Measurements from ENCODE around the gene LRP2. TPM values are rescaled to one million over a fixed set of nuclear protein-coding genes. Genes with fewer than 3 reads are reported as not detected.
"Not testable (repeated sequence)": the region's sequence is repeated elsewhere in the genome, so short reads cannot be mapped to it uniquely, and the experiment has no call there.

LRP2 gene
- total RNA-seq, 1 experiment from 2014 or later = not detected

DNA sequence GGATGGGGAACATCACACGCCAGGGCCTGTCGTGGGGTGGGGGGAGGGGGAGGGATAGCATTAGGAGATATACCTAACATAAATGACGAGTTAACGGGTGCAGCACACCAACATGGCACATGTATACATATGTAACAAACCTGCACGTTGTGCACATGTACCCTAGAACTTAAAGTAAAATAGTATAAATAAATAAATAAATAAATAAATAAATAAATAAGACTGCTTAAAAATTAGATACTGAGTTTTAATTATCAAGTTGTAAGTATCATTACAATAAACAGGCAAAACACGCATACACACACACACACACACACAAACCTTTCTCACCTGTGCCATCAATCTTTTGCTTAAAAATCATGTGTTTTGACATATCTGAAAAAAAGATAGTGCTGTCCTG lies 91.8 kb downstream of the LRP2 start:
- DNase-seq (ENCODE audit: low read depth); in situ Hi-C loops (cut with HindIII; ENCODE audit: low pct_unique_long_range_greater_than_20kb, low sequenced_read_pairs): not testable (repeated sequence)

DNA sequence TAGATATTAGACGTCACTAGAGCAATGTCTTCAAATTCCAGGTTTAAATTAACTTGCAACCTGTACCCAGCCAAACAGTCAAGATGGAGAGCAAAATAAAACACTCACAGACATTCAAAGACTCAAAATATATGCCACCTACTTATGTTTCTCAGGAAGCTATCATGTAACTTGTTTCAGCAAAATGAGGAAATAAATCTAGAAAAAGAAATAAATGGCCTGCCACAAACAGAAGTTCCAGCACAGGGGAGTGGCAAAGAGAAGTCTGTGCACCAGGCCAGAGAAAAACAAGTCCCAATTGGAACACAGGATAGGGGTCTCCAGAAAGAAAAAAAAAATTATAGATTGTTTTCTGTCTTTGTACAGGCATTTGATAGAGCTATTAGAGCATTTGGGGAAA lies 96.7 kb downstream of the LRP2 start:
- no peak for DNase-seq (ENCODE audit: low read depth)
- in situ Hi-C loops (cut with HindIII; ENCODE audit: low pct_unique_long_range_greater_than_20kb, low sequenced_read_pairs) = no loop called here

GRCh38 chr2:169260846-169261642 lies 101.3 kb downstream of the LRP2 start:
- no peak for DNase-seq (ENCODE audit: low read depth)
- in situ Hi-C loops (cut with HindIII; ENCODE audit: low pct_unique_long_range_greater_than_20kb, low sequenced_read_pairs) = no loop called here

DNA sequence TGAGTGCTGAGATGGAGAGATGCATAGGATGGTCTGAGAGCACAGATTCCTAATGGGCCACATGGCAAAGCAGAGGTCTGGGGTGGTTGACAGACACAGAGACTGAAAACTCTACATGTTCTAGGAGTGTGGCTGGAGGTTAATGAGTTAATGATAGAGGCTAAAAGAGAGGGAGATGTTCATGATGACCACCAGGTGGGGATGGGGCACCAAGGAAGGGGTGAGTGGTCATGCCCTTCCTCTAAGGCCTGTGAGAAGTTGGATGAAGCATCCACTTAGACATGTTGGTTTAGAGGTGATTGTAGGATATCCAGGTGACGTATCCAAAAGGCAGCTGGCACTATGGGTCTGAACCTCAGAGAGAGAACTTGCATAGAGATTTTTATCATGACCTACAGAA lies 102.1 kb downstream of the LRP2 start:
- in situ Hi-C loops (cut with HindIII; ENCODE audit: low pct_unique_long_range_greater_than_20kb, low sequenced_read_pairs) = no loop called here
- no peak for DNase-seq (ENCODE audit: low read depth)

GRCh38 chr2:169259402-169259801 lies 102.9 kb downstream of the LRP2 start:
- in situ Hi-C loops (cut with HindIII; ENCODE audit: low pct_unique_long_range_greater_than_20kb, low sequenced_read_pairs) = no loop called here
- no peak for DNase-seq (ENCODE audit: low read depth)

DNA sequence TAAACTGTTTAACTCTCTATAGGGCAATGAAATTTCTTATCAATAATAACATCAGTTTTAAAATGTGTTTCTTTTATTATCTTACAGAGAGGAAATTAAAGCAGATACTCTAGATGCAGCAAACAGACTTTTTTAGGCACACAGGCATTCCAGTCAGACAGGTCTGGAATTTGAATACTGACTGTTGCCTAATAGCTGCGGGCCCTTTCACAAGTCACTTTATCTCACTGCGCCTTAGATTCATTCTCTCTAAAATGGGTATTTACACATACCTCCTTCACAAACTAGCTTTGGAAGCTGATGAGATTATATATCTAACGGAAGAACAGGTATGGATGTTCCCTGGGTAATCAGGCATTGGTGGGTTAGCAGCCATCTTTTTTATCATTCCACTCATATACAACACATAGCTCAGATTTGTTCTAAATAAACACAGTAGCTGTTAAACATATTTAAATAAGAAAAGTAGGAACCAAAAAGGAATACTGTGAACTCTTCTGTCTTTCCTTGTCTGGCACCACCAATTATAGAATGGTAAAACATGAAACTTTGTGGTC lies 104.2 kb downstream of the LRP2 start:
- in situ Hi-C loops (cut with HindIII; ENCODE audit: low pct_unique_long_range_greater_than_20kb, low sequenced_read_pairs) = no loop called here
- no peak for DNase-seq (ENCODE audit: low read depth)

DNA sequence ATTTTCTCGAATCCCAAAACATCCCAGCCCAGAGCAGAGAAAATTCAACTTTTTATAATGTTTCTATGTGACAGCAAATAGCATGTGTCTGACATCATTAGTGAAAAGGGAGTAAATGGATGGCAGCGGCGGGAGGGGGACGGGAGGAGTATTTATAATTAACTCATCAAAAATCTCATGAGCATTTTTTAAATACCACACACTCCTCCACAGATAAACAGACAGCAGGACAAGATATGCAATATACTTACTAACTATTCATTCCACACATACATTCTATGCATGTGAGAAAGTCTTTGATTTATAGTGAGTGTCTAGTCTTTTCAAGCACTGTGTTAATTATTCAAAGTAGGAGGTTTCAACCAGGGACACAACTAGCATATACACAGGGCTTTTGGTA lies 107.6 kb downstream of the LRP2 start:
- DNase-seq (ENCODE audit: low read depth) = no peak
- in situ Hi-C loops (cut with HindIII; ENCODE audit: low pct_unique_long_range_greater_than_20kb, low sequenced_read_pairs) = no loop called here

DNA sequence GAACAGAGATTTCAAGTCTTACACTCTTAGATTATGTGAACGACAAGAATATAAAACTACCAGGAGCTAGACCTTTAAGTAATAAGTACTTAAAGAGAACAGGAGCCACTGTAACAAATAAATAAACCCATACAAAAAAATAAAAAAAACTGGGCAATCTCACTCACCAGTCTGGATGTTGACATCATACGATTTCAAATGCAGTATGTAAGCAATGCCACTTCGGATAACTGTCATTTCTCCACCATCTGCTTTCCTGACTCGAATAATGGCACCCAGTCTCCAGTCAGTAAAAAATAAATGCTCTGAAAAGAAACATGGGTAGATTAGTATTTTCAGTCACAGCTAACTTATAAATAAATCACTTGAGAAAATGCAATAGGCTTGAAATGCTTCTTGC lies 115.1 kb downstream of the LRP2 start:
- in situ Hi-C loops (cut with HindIII; ENCODE audit: low pct_unique_long_range_greater_than_20kb, low sequenced_read_pairs) = no loop called here
- no peak for DNase-seq (ENCODE audit: low read depth)

GRCh38 chr2:169240405-169240804 lies 121.9 kb downstream of the LRP2 start:
- no peak for DNase-seq (ENCODE audit: low read depth)
- in situ Hi-C loops (cut with HindIII; ENCODE audit: low pct_unique_long_range_greater_than_20kb, low sequenced_read_pairs) = no loop called here

- in situ Hi-C loops (cut with HindIII; ENCODE audit: low pct_unique_long_range_greater_than_20kb, low sequenced_read_pairs) = no loop called here
- DNase-seq (ENCODE audit: low read depth) = no peak
These were observed 124.4 kb downstream of the LRP2 start for GRCh38 chr2:169237939-169238338.

DNA sequence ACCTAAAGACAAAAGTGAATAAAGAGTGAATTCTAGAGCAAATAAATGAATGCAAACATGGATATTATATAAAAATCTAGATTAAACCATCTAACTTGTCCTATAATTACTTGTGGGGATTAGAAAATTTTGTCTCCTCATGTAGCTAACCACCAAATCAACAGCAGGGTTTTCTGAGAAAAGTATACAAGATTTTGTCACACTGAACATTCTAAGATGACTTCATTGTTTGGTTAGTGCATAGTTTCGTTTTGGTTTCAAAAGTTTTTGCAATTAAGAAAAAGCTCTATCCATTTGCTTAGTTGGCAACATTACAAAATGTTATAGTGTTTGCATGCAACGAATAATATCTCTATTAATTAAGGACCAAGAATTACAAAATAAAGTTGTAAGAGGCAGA lies 125.0 kb downstream of the LRP2 start:
- DNase-seq (ENCODE audit: low read depth) = no peak
- in situ Hi-C loops (cut with HindIII; ENCODE audit: low pct_unique_long_range_greater_than_20kb, low sequenced_read_pairs) = no loop called here

DNA sequence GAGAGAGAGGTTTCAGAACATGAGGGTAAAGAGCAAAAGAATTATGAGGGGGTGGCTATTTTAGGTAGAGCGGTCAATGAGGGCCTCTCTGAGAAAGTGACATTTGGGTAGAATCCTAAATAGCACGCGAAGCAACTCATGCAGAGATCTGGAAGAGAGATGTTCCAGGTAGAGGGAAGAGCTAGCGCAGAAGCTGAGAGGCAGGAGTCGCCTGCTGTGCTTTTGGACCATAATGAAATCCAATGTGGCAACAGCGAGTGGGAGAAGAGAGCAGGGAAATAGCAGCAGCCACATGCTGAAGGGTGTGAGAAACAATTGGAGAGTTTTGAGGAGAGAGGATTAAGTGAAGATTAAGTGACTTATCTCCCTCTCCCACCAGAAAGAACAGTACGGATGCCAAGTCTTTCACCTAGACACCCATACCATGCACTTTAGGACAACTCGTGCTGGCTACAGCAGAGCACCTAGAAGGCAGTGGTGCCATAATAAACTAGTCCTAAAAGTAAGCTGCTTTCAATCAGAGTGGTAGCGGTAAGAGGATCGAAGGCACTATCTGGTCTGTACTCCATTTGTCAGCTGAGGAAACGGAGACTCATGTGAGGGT lies 129.7 kb downstream of the LRP2 start:
- in situ Hi-C loops (cut with HindIII; ENCODE audit: low pct_unique_long_range_greater_than_20kb, low sequenced_read_pairs) = no loop called here

DNA sequence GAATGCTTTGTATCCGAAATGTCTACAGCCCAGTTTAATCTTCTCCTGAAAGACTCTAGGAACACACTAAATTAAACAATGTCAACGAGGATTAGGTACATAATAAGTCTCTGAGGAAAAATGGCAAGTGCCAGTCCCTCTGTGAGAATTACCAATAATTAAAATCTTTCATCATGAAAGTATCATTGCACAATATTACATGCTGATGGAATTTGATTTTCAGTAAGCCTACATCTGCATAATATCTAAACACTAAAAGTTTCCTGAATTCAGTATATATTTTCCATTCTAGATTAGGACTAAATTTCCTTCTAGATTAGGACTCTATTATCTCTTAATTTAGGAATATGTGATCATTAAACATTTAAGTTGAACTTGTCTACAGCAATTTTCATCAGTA lies 132.1 kb downstream of the LRP2 start:
- in situ Hi-C loops (cut with HindIII; ENCODE audit: low pct_unique_long_range_greater_than_20kb, low sequenced_read_pairs) = no loop called here
- no peak for DNase-seq (ENCODE audit: low read depth)

More for the DNA sequence above, 129.7 kb downstream of the LRP2 start:
- no peak for DNase-seq (ENCODE audit: low read depth)

- in situ Hi-C loops (cut with HindIII; ENCODE audit: low pct_unique_long_range_greater_than_20kb, low sequenced_read_pairs) = no loop called here
- DNase-seq (ENCODE audit: low read depth) = no peak
These were observed 132.7 kb downstream of the LRP2 start for GRCh38 chr2:169229590-169229989.

DNA sequence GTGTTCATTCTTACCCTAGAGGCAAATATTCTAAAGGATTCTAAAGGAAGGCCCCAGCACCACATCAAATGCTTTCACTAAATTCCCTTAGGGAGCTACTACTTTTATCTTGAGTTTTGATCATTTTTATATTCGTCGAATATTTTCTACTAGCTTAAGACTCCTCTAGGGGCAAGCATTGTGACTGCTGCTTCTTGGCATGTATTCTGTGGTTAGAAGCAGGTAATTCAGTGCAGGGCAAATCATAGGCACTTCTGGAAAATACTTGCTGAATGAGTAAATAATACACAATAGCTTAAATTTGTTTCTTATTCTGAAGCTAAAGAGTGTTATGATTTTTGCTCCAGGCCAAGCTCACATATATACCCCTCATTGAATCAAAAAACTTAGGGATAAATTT lies 136.4 kb downstream of the LRP2 start:
- DNase-seq (ENCODE audit: low read depth) = no peak
- in situ Hi-C loops (cut with HindIII; ENCODE audit: low pct_unique_long_range_greater_than_20kb, low sequenced_read_pairs) = no loop called here

GRCh38 chr2:169225233-169225750 lies 137.0 kb downstream of the LRP2 start:
- no peak for DNase-seq (ENCODE audit: low read depth)
- in situ Hi-C loops (cut with HindIII; ENCODE audit: low pct_unique_long_range_greater_than_20kb, low sequenced_read_pairs) = no loop called here

GRCh38 chr2:169222665-169223064 lies 139.7 kb downstream of the LRP2 start:
- in situ Hi-C loops (cut with HindIII; ENCODE audit: low pct_unique_long_range_greater_than_20kb, low sequenced_read_pairs) = no loop called here
- DNase-seq (ENCODE audit: low read depth) = no peak

DNA sequence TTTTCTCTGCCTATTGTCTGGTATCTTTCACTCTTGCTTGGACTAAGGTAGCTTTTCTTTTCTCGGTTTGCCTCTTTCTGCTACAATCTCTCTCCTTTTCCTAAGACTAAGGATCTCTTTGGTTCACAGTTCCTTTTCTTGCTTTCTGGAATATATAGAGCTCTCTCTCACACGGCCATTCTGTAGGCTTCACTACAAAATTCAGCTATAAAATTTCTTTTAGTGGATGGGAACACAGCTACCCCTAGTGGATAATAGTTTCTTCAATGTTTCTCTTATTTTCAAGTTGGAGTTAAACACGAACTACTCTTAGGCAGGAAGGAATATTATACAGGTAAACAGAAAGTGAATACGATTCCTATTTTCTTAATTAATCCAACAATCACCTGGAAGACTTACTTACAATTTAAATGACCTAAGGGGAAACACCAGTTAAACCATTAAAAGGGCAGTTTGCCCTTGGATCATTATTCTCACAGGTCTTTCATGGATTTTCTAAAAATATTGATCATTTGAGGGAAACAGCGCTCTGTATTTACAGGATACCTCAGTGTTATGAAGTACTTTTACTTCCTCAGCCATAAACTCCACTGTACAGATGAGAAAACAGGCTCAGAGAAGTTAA lies 140.5 kb downstream of the LRP2 start:
- in situ Hi-C loops (cut with HindIII; ENCODE audit: low pct_unique_long_range_greater_than_20kb, low sequenced_read_pairs) = no loop called here
- peak; percentile 9 for DNase-seq (ENCODE audit: low read depth)

- in situ Hi-C loops (cut with HindIII; ENCODE audit: low pct_unique_long_range_greater_than_20kb, low sequenced_read_pairs) = no loop called here
- no peak for DNase-seq (ENCODE audit: low read depth)
These were observed 151.4 kb downstream of the LRP2 start for GRCh38 chr2:169210917-169211316.
